Measurements from ENCODE around the gene MRPL21.
A peak's percentile ranks its signal among the peaks of the same experiment; 100 is the strongest.

MRPL21 gene

DNA sequence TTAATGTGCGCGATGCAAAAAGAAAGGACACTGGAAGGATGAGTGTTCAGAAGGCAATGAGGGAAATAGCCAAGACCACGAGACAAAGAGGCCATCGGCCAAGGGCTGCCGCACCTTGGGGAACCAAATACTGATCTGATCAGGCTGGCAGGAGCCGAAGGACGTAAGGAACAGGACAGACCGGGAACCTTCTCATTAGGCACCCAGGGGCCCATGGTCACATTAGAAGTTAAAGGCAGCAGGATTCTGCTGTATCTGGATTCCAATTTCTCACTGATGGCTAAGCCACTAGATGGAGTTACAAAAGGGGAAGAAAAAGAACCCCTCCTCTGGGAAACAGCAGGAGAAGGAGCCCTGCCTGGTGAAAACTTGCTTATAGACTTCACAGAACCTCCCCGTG, 33.2 kb downstream of the MRPL21 start:
- Histone ChIP-seq H3K4me3 (peak overlapping the region; percentile 52 to 53), H3K27ac (peak overlapping the region in 1 of 2 donors; percentile 68), H3K36me3 (no peaks in the 10 kb centered on the region), H3K9me3 (no peaks in the 10 kb centered on the region), H3K4me1 (peaks cover 0 to 48% (median 21%) of the 10 kb centered on the region in 4 donors), H3K27me3 (no peaks in the 10 kb centered on the region)
- no peak for DNase-seq
- intact Hi-C loops (cut with DNase I; ENCODE audit: low total_unique reads): no loop called here
- TF ChIP-seq CTCF (IDR thresholded peaks at IDR 0.05): no peak

- H3K9me3 ChIP-seq: peaks cover 0 to 5% (median 5%) of the 10 kb centered on the region in 3 donors
Measured at GRCh38 chr11:68868221-68868835, 35.3 kb downstream of the MRPL21 start.

DNA sequence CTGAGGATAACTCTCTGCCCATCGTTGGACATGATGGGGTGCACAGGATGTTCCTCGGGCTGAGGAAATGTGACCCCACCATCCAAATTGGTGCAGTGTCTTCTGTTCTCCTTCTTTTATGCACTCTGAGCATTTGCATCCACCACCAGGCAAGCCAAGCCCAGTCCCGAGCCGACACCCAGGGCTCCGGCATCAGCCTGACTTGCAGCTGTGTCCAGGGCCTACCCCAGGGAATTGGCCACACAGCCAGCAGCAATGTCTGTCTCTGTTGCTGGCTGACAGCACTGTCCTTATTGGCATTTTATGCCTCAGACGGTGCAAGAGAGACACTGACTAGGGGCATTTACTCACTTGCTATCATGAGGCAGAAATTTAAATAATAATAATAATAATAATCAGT, 36.6 kb downstream of the MRPL21 start:
- Histone ChIP-seq H3K4me1 (peaks cover 0 to 24% (median 11%) of the 10 kb centered on the region in 4 donors), H3K27me3 (no peaks in the 10 kb centered on the region), H3K27ac (no peak overlapping the region), H3K36me3 (no peaks in the 10 kb centered on the region), H3K4me3 (no peak overlapping the region), H3K9me3 (peaks cover 0 to 5% (median 5%) of the 10 kb centered on the region in 3 donors)
- no peak for TF ChIP-seq CTCF (IDR thresholded peaks at IDR 0.05)
- intact Hi-C loops (cut with DNase I; ENCODE audit: low total_unique reads): no loop called here
- DNase-seq: no peak

More at GRCh38 chr11:68868221-68868835, 35.3 kb downstream of the MRPL21 start:
- TF ChIP-seq CTCF (IDR thresholded peaks at IDR 0.05): no peak
- DNase-seq: no peak
- Histone ChIP-seq H3K27me3 (no peaks in the 10 kb centered on the region), H3K27ac (no peak overlapping the region), H3K4me1 (peaks cover 0 to 37% (median 21%) of the 10 kb centered on the region in 4 donors), H3K4me3 (no peak overlapping the region), H3K36me3 (no peaks in the 10 kb centered on the region)
- intact Hi-C loops (cut with DNase I; ENCODE audit: low total_unique reads): no loop called here

GRCh38 chr11:68865241-68865640, 38.4 kb downstream of the MRPL21 start:
- Histone ChIP-seq H3K36me3 (no peaks in the 10 kb centered on the region), H3K4me3 (no peak overlapping the region), H3K9me3 (peaks cover 0 to 5% (median 5%) of the 10 kb centered on the region in 3 donors), H3K4me1 (peaks cover 0 to 6% (median 2%) of the 10 kb centered on the region in 4 donors), H3K27me3 (no peaks in the 10 kb centered on the region), H3K27ac (no peak overlapping the region)
- intact Hi-C loops (cut with DNase I; ENCODE audit: low total_unique reads): no loop called here
- no peak for TF ChIP-seq CTCF (IDR thresholded peaks at IDR 0.05)
- no peak for DNase-seq

DNA sequence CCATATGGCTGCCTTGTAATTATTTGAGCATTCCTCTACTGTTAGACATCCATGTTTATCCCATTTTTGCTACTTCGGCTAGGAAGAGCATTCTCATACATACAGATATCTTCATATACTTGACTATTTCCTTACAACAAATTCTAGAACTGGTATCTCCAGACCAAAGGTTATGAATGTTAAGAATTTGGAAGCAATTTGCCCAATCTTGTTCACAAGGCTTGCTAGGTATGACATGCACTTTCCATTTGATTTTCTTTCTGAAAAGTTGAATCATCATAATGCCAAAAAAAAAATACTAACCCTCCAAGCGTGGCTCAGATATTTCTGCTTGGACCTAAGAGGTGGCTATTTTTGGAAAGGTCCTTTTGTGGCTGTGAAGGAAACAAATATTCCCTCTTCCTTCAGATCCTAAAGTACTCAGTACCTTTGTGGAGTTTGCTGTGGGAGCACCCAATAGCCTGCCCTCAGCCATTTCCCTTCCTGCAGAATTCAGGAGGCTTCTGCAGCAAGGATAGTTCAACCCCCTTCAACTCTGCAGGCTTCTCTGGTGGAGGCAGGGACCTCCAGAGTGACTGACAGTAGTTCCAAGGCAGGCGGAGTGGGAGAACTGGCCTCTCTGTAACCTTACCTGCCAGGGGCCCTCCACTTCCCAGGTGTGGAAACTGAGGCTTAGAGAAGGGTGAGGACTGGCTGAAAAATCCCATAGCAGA, 39.9 kb downstream of the MRPL21 start:
- no peak overlapping the region for H3K4me3 ChIP-seq
- H3K27me3 ChIP-seq: no peaks in the 10 kb centered on the region
- TF ChIP-seq CTCF (IDR thresholded peaks at IDR 0.05): no peak
- DNase-seq: no peak
- H3K27ac ChIP-seq: no peak overlapping the region
- no peaks in the 10 kb centered on the region for H3K36me3 ChIP-seq
- intact Hi-C loops (cut with DNase I; ENCODE audit: low total_unique reads): no loop called here
- no peaks in the 10 kb centered on the region for H3K4me1 ChIP-seq
- peaks cover 0 to 5% (median 5%) of the 10 kb centered on the region in 3 donors for H3K9me3 ChIP-seq

Data from tibial artery (tissue), 4 donors.